Mononuclear cell (primary cell): Measurements from ENCODE around the gene CYP19A1. TPM values are rescaled to one million over a fixed set of nuclear protein-coding genes. Genes with fewer than 3 reads are reported as not detected.

ENCODE experiments used
- H3K27me3 ChIP-seq: 2 replicates; pipeline ENCODE4 v1.6.0; 2011; ENCODE audit warnings: low read length, control low read depth; ENCODE audit not compliant: insufficient read depth
- H3K4me1 ChIP-seq: 2 replicates; pipeline ENCODE4 v1.5.1; 2011; ENCODE audit warnings: mild to moderate bottlenecking, low read length, control low read depth; ENCODE audit not compliant: insufficient read depth
- H3K4me3 ChIP-seq: 2 replicates; pipeline ENCODE4 v1.5.1; 2011; ENCODE audit warnings: mild to moderate bottlenecking, low read length, moderate library complexity
- H3K9me3 ChIP-seq: 2 replicates; pipeline ENCODE4 v1.5.1; 2011; ENCODE audit warnings: low read depth, mild to moderate bottlenecking, control low read depth, low read length
- total RNA-seq: library from RNA; depleted of rRNA; stranded (reverse); fragments of >200 nt; gene quantifications from one replicate; pipeline ENCODE4 v1.2.3, GENCODE V29; 2012

The CYP19A1 gene
- total RNA-seq, 1 donor: 0.31 TPM

GRCh38 chr15:51346136-51346535 lies 7.7 kb upstream of the CYP19A1 start:
- peaks cover 9% of the 10 kb centered on the region for H3K4me1 ChIP-seq
- no peak overlapping the region for H3K4me3 ChIP-seq
- H3K9me3 ChIP-seq: no peaks in the 10 kb centered on the region

GRCh38 chr15:51343466-51343865 lies 5.1 kb upstream of the CYP19A1 start:
- H3K27me3 ChIP-seq: peaks cover 29% of the 10 kb centered on the region
- H3K9me3 ChIP-seq: no peaks in the 10 kb centered on the region
- peaks cover 9% of the 10 kb centered on the region for H3K4me1 ChIP-seq
- no peak overlapping the region for H3K4me3 ChIP-seq

More at GRCh38 chr15:51346136-51346535, 7.7 kb upstream of the CYP19A1 start:
- H3K27me3 ChIP-seq: peaks cover 21% of the 10 kb centered on the region

- Histone ChIP-seq H3K4me3 (no peak overlapping the region), H3K27me3 (peaks cover 29% of the 10 kb centered on the region), H3K4me1 (peaks cover 9% of the 10 kb centered on the region), H3K9me3 (no peaks in the 10 kb centered on the region)
Measured at GRCh38 chr15:51342227-51342999, 4.0 kb upstream of the CYP19A1 start.

- Histone ChIP-seq H3K27me3 (peaks cover 29% of the 10 kb centered on the region), H3K4me1 (peaks cover 9% of the 10 kb centered on the region), H3K9me3 (no peaks in the 10 kb centered on the region), H3K4me3 (no peak within 1 kb of the TSS)
Measured at GRCh38 chr15:51341366-51342226, 3.2 kb upstream of the CYP19A1 start, which contains the start of gene GLDN. TSS of gene GLDN (plus strand) at chr15:51341655. CDS start at chr15:51341685, 30 bp downstream.

- Histone ChIP-seq H3K9me3 (no peaks in the 10 kb centered on the region), H3K4me3 (no peak overlapping the region), H3K27me3 (peaks cover 4% of the 10 kb centered on the region), H3K4me1 (peaks cover 44% of the 10 kb centered on the region)
Measured at GRCh38 chr15:51335538-51336410, 2.6 kb downstream of the CYP19A1 start.

GRCh38 chr15:51335087-51335486 lies 3.3 kb downstream of the CYP19A1 start:
- Histone ChIP-seq H3K27me3 (no peaks in the 10 kb centered on the region), H3K4me3 (no peak overlapping the region), H3K4me1 (peaks cover 44% of the 10 kb centered on the region), H3K9me3 (no peaks in the 10 kb centered on the region)

GRCh38 chr15:51334011-51334451 lies 4.4 kb downstream of the CYP19A1 start:
- H3K4me3 ChIP-seq: no peak overlapping the region
- H3K27me3 ChIP-seq: no peaks in the 10 kb centered on the region
- no peaks in the 10 kb centered on the region for H3K9me3 ChIP-seq
- H3K4me1 ChIP-seq: peaks cover 44% of the 10 kb centered on the region

- H3K27me3 ChIP-seq: no peaks in the 10 kb centered on the region
- peaks cover 44% of the 10 kb centered on the region for H3K4me1 ChIP-seq
- no peaks in the 10 kb centered on the region for H3K9me3 ChIP-seq
- H3K4me3 ChIP-seq: no peak overlapping the region
Measured at GRCh38 chr15:51333571-51333970, 4.8 kb downstream of the CYP19A1 start.

- H3K4me1 ChIP-seq: peaks cover 44% of the 10 kb centered on the region
- no peaks in the 10 kb centered on the region for H3K27me3 ChIP-seq
- no peaks in the 10 kb centered on the region for H3K9me3 ChIP-seq
- no peak overlapping the region for H3K4me3 ChIP-seq
Measured at GRCh38 chr15:51332206-51333147, 5.9 kb downstream of the CYP19A1 start.

- Histone ChIP-seq H3K27me3 (no peaks in the 10 kb centered on the region), H3K9me3 (no peaks in the 10 kb centered on the region), H3K4me3 (no peak overlapping the region), H3K4me1 (peaks cover 44% of the 10 kb centered on the region)
Measured at GRCh38 chr15:51331141-51331540, 7.3 kb downstream of the CYP19A1 start.

- Histone ChIP-seq H3K4me3 (no peak overlapping the region), H3K27me3 (no peaks in the 10 kb centered on the region), H3K4me1 (peaks cover 24% of the 10 kb centered on the region), H3K9me3 (no peaks in the 10 kb centered on the region)
Measured at GRCh38 chr15:51328926-51329325, 9.5 kb downstream of the CYP19A1 start.

- H3K4me1 ChIP-seq: peaks cover 23% of the 10 kb centered on the region
- H3K4me3 ChIP-seq: no peak overlapping the region
- H3K9me3 ChIP-seq: no peaks in the 10 kb centered on the region
- no peaks in the 10 kb centered on the region for H3K27me3 ChIP-seq
Measured at GRCh38 chr15:51327081-51327480, 11.3 kb downstream of the CYP19A1 start.

- no peaks in the 10 kb centered on the region for H3K9me3 ChIP-seq
- H3K27me3 ChIP-seq: no peaks in the 10 kb centered on the region
- H3K4me1 ChIP-seq: peaks cover 25% of the 10 kb centered on the region
- H3K4me3 ChIP-seq: no peak overlapping the region
Measured at GRCh38 chr15:51325167-51325566, 13.2 kb downstream of the CYP19A1 start.

GRCh38 chr15:51323749-51324148 lies 14.6 kb downstream of the CYP19A1 start:
- H3K4me1 ChIP-seq: peaks cover 25% of the 10 kb centered on the region
- no peak overlapping the region for H3K4me3 ChIP-seq
- no peaks in the 10 kb centered on the region for H3K9me3 ChIP-seq
- H3K27me3 ChIP-seq: no peaks in the 10 kb centered on the region
